NCI-H226 (cell line): ENCODE results near the gene GNS.
A peak's percentile ranks its signal among the peaks of the same experiment; 100 is the strongest.
"Not testable (repeated sequence)": the region's sequence is repeated elsewhere in the genome, so short reads cannot be mapped to it uniquely, and the experiment has no call there.

ENCODE experiments used
- DNase-seq: peaks from one replicate; pipeline ENCODE4 v3.0.0-alpha.2; 2015

GNS gene

GRCh38 chr12:64779354-64779974 lies 20.3 kb upstream of the GNS start:
- no peak for DNase-seq

GRCh38 chr12:64775147-64775736 lies 16.0 kb upstream of the GNS start:
- not testable (repeated sequence) for DNase-seq

- no peak for DNase-seq
These were observed 14.2 kb upstream of the GNS start for GRCh38 chr12:64773386-64773785.

DNA sequence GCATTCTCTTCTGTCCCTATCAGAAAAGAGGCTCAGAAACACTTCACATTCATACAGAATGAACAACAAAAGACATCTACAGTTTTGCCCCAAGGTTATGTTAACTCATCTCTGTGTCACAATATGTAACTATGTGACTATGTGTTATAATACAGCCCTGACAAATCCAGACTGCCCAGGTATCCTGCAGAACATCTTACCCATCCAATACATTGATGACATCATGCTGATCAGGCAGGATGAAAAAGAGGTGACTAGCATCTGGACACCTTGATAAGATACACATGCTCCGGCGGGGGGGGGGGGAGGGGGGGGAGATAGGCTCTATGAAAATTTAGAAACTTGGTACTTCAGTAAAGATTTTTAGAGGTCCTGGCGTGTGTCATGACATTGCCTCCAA lies 8.3 kb upstream of the GNS start:
- no peak for DNase-seq

DNA sequence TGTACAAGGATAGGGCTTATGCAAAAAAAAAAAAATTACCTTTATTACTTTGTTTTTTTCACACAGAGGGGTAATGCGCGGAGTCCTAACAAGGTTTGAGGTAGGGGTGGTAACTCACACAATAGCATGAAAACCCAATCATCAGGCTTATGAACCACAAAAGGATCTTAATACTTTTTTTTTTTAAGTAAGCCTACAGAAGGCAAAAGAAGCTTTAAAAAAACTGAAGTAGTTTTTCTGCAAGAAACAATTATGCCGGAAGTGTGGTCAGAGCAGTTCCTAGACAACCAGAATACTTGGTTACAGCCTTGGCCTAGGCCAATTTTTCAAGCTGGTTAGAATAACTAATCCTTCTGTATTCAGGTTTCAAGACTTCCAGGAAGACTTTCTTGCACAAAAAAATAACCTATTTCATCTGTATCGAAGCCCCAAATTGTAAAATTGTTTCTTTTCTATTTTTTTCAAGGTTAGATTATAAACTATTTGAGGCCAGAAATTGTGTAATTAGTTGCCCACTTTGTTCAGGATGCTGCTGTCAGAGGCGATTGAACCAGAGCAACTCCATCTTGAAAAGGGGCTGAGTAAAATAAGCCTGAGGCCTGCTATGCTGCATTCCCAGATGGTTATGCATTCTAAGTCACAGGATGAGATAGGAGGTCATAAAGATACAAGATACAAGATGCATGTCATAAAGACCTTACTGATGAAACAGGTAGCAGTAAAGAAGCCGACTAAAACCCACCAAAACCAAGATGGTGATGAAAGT lies 1.8 kb upstream of the GNS start:
- DNase-seq, result no peak

DNA sequence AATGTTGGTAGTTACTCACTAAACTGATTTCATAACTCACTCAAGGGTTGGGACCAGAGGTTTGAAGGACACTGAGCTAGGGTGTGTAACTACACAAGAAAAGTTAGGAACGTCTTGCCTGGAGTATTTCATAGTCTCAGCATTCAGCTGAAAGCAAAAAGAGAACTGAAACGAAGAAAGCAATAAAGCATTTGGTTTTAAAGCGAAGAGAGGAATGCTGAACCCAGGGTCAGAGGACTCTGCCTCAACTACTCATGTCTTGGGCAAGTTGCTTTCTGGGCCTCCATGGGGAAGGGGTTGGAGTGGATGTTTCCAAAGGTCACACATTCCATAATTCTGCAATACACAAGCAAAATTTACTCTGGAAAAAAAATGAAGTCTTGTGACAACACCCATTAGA lies 1.4 kb downstream of the GNS start:
- DNase-seq, result no peak

GRCh38 chr12:64756376-64756775 lies 2.8 kb downstream of the GNS start:
- no peak for DNase-seq

DNA sequence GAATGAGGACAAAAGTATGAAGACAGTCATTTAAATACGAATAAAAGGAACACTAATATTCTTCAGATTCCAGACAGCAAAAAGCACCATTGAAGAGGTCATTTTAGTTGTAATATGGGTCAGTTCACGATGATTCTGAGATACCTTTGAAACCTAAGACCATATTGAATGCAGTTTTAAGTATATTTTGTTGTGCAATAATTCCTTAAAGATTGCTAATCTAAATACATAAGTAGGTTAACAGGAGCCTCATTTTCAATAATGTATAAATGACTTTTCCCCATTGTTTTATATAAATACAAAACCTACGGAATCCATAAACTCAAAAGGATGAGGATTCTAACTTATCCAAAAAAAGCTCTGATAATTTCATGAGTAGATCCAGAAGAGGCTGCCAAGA lies 5.8 kb downstream of the GNS start:
- DNase-seq, result no peak

DNA sequence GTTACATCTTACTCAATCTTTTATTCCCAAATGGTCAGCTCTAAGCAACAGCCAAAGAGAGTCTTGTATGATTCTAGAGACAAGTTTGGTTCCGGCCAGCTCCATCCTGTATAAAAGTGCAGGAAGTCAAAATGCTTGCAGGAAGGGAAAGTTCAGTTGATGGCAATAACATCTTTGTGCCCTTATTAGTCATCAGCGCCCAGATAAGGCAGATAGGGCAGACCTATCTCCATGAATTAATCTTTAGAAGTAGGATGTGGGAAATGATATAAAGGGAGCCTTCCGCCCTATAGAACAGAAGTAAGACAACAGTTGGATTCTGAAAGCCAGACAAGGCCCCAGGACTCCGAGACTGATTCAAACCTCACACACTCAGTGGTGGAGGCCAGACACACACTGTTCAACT lies 6.4 kb downstream of the GNS start:
- DNase-seq, result no peak

DNA sequence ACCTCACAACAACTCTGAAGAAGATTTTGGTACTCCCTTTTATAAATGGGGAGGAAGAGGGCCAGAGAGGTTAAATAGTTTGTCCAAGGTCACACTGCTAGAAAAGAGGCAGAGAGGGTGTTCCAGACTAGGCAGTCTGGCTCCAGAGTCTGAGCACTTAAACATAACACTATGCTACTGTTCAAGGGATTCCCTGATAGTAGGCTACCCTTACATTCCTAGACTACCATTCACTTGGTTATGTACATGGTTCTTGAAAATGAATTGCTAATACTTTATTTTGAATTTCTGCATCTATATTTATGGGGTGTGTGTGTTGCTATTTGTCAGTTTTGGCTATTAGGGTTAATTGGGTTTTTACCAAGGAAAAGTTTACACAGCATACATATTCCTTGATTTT lies 7.2 kb downstream of the GNS start:
- no peak for DNase-seq

- no peak for DNase-seq
These were observed 9.6 kb downstream of the GNS start for GRCh38 chr12:64749461-64750200.

DNA sequence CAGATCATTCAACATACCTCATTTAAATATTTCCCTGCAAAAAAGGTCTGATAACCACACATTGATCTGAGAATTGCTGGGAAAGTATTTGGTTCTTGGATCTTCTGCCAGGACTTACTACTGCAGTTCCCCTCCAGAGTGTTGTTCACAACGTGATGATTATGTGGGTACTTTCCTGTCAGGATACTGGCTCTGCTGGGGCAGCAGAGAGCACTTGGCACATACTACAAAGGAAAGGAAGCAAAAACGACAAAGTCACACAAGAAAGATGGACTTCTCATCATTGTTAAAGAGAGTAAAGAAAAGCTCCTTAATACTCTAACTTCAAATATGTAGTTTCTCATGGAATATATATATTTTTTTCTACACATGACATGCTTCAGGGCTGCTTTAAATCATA lies 11.5 kb downstream of the GNS start:
- DNase-seq, result no peak

- no peak for DNase-seq
These were observed 12.5 kb downstream of the GNS start for GRCh38 chr12:64746663-64747062.

GRCh38 chr12:64745980-64746379 lies 13.2 kb downstream of the GNS start:
- no peak for DNase-seq

DNA sequence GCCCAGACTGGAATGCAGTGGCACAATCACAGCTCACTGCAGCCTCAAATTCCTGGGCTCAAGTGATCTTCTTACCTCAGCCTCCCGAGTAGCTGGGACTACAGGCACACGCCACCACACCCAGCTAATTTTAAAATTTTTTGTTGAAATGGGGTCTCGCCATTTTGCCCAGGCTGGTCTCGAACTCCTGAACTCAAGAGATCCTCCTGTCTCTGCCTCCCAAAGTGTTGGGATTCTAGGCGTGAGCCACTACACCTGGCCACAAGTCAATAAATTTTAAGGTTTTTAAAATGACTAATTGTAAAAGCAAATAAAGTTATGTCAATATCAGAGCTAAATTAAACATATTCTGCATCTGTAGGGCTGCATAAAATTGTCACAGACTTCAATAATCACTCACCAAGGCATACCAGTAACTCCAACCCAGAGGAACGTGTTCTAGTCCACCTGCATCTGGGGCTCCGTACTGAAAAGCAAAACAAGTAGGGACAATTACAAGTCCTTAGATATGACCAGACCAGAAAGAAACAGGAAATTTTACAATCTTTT lies 13.9 kb downstream of the GNS start:
- DNase-seq, result no peak

GRCh38 chr12:64744422-64745258 lies 14.6 kb downstream of the GNS start:
- no peak for DNase-seq

DNA sequence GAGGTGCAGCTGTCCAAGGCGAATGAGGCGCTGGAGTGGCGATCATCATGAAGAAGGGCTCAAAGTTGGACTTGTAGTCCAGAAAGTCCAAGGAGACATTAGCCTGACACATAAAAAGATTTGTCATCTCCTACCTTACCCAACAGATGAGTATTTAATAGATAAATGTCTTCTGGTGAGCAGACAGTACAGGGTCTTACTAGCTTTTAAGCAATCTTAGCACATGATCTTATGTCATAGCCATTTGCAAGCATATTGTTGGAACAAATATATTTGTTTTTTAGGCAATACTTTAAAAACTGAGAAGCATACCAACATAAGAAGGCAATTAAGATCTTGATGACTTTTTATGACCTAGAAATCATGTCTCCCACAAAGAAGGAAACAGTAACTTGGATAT lies 16.0 kb downstream of the GNS start:
- DNase-seq, result no peak

DNA sequence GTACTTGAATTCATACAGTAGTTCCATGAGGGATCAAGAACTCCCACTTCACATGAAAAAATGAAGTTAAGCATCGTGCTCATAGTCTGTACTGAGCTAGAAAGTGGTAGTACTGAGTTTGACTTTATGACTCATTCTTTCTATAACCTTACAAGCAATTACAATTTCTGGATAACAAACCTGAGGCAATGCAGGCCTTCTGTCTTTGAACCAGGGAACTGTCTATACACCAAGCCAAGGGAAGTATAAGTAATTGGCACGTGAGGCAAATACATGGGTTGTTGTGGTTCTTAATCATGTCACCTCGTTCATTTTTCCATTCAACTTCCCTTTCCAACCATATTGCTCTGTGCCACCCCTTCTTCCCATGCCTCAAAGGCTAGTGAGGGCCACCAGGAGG lies 16.8 kb downstream of the GNS start:
- no peak for DNase-seq

DNA sequence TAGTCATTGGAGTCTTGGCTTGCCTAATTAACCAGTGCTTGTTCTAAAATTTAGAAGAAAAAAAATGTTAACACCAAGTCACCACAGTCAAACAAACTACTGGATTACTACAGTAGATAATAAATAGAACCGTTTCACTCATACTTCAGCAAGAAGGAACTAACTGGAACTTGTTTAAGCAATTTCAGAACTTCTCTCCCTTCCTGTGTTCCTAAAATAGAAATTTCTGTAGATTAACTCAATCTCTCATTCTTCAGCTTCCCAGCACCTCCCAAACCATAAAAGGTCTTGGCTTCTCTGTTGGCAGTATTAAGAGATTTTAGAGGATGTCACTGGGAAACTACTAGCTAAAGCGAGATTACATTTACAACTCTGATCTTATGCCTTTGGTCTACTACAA lies 18.6 kb downstream of the GNS start:
- no peak for DNase-seq

GRCh38 chr12:64739778-64740177 lies 19.4 kb downstream of the GNS start:
- peak; percentile 22 for DNase-seq

DNA sequence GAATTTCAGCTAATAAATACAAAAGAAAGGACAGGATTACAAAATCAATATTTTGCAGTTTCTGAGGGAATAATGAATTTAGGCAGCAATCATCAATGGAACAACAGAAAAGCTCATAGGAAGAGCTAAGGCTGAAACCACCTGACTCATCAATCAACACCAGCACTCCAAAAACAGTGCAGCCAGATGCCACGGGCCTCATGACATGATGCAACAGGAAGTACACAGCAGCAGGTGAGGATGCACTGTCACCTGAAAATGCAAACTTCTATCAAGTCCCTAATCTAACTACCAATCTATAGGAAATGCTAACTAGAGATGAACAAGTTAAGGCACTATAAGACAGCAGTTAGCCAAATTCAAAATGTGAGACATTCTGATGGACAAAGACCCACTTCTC lies 21.7 kb downstream of the GNS start:
- no peak for DNase-seq

DNA sequence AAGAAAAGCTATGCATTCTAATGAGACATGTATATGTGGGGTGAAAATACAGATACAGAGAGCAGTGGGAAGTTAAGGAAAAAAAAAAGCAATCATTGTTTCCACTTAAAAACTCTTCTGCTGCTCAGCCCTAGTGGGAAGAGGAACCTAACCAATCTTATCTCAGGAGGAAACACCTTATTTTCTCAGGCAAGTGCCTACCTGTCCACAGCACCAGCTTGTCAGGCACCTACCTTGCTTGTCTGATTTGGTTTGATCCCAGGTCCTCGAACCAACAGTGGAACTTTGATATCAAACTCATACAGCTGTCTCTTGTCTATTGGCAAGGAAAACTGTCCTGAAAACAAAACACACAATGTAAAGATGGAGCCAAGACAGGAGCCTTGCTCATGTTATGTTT lies 22.4 kb downstream of the GNS start:
- DNase-seq, result no peak

- DNase-seq, result no peak
These were observed 23.8 kb downstream of the GNS start for GRCh38 chr12:64735442-64735841.
